OCI-LY3 (cell line): ENCODE data around the gene ARL5B.

Experiments used
- CTCF ChIP-seq: fragments of 200-600, 300-600 bp; sonication (generic); IDR thresholded peaks from 2 replicates; pipeline ENCODE4 v1.5.1; 2014; ENCODE audit warnings: antibody characterized with exemption, low read length, low read depth
- EZH2phosphoT487 ChIP-seq: fragments of 200-600 bp; shearing (Covaris generic); IDR thresholded peaks from 2 replicates; pipeline ENCODE4 v1.6.1; 2018; ENCODE audit warnings: antibody characterized with exemption, mixed run types, low read depth

- TF ChIP-seq CTCF (no peak), EZH2phosphoT487 (no peak)
Measured at GRCh38 chr10:18699849-18700840, 40.9 kb downstream of the ARL5B start.
